Measurements from ENCODE around the gene VWC2. TPM values are rescaled to one million over a fixed set of nuclear protein-coding genes. Genes with fewer than 3 reads are reported as not detected.

The VWC2 gene
- total RNA-seq, 6 experiments from 2014 or later = not detected

GRCh38 chr7:49781996-49782395 is 8.6 kb downstream of the VWC2 start:
- no peak for DNase-seq

GRCh38 chr7:49783446-49783845 is 10.0 kb downstream of the VWC2 start:
- DNase-seq = no peak
- TF ChIP-seq CTCF (IDR thresholded peaks at IDR 0.05) = no peak
- Mint-ChIP-seq H3K4me1 (ENCODE audit: low read depth) (no peaks in the 10 kb centered on the region), H3K9me3 (peaks cover 37% of the 10 kb centered on the region), H3K27ac (no peak overlapping the region), H3K27me3 (ENCODE audit: insufficient read depth) (peaks cover 3% of the 10 kb centered on the region), H3K36me3 (ENCODE audit: low read depth) (no peaks in the 10 kb centered on the region; the same call in 1 of the 2 replicates), H3K4me3 (no peak overlapping the region)

More at GRCh38 chr7:49781996-49782395, 8.6 kb downstream of the VWC2 start:
- no peaks in the 10 kb centered on the region for H3K36me3 Mint-ChIP-seq (ENCODE audit: low read depth)
- peaks cover 32% of the 10 kb centered on the region for H3K9me3 Mint-ChIP-seq
- no peak for TF ChIP-seq CTCF (IDR thresholded peaks at IDR 0.05)
- H3K4me3 Mint-ChIP-seq = no peak overlapping the region
- H3K27me3 Mint-ChIP-seq (ENCODE audit: insufficient read depth) = peaks cover 3% of the 10 kb centered on the region
- H3K4me1 Mint-ChIP-seq (ENCODE audit: low read depth) = no peaks in the 10 kb centered on the region
- no peak overlapping the region for H3K27ac Mint-ChIP-seq

- Mint-ChIP-seq H3K27me3 (ENCODE audit: insufficient read depth) (no peaks in the 10 kb centered on the region), H3K4me1 (ENCODE audit: low read depth) (no peaks in the 10 kb centered on the region), H3K27ac (no peak overlapping the region), H3K9me3 (peaks cover 37% of the 10 kb centered on the region), H3K36me3 (ENCODE audit: low read depth) (no peaks in the 10 kb centered on the region; the same call in 1 of the 2 replicates), H3K4me3 (no peak overlapping the region)
- no peak for TF ChIP-seq CTCF (IDR thresholded peaks at IDR 0.05)
- DNase-seq = no peak
These were observed 14.5 kb downstream of the VWC2 start for GRCh38 chr7:49787980-49788379.

- Mint-ChIP-seq H3K27ac (no peak overlapping the region), H3K36me3 (ENCODE audit: low read depth) (no peaks in the 10 kb centered on the region; the same call in 1 of the 2 replicates), H3K4me1 (ENCODE audit: low read depth) (no peaks in the 10 kb centered on the region), H3K27me3 (ENCODE audit: insufficient read depth) (no peaks in the 10 kb centered on the region), H3K4me3 (no peak overlapping the region), H3K9me3 (peaks cover 40% of the 10 kb centered on the region)
- no peak for DNase-seq
- no peak for TF ChIP-seq CTCF (IDR thresholded peaks at IDR 0.05)
These were observed 15.1 kb downstream of the VWC2 start for GRCh38 chr7:49788455-49789059.

GRCh38 chr7:49789736-49790135 is 16.3 kb downstream of the VWC2 start:
- Mint-ChIP-seq H3K4me3 (no peak overlapping the region), H3K36me3 (ENCODE audit: low read depth) (no peaks in the 10 kb centered on the region; the same call in 1 of the 2 replicates)

More at GRCh38 chr7:49789736-49790135, 16.3 kb downstream of the VWC2 start:
- Mint-ChIP-seq H3K27ac (no peak overlapping the region), H3K4me1 (ENCODE audit: low read depth) (no peaks in the 10 kb centered on the region), H3K27me3 (ENCODE audit: insufficient read depth) (no peaks in the 10 kb centered on the region), H3K9me3 (peaks cover 40% of the 10 kb centered on the region)
- DNase-seq = no peak
- no peak for TF ChIP-seq CTCF (IDR thresholded peaks at IDR 0.05)

All from HFFc6 (cell line).